ENCODE results near the gene SMAD2. TPM values are rescaled to one million over a fixed set of nuclear protein-coding genes. Genes with fewer than 3 reads are reported as not detected.

Gene SMAD2
- total RNA-seq, 1 experiment from 2014 or later: 129 TPM

DNA sequence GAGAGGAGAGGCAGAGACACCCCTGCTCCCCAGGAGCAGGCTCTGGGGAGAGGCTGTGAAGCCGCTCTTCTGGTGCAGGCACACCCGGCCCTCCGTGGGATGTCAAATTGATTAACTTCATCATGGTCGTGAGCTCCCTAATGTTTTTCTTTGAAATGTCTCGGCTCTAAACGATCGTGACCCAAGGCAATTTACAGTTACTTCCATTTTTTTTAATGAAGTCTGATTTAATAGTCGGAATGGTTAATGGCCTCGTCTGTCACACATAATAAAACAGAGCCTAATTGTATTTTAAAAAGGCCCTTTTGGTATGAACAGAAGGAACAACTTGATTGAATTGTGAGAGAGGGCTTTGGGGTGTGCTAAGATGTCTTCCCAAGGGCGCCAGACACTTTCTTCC, 130.2 kb downstream of the SMAD2 start:
- H3K27ac ChIP-seq (ENCODE audit: low read length): no peak overlapping the region
- H3K27me3 ChIP-seq (ENCODE audit: control insufficient read depth, insufficient read depth, low read length): no peaks in the 10 kb centered on the region
- intact Hi-C loops (cut with micrococcal nuclease; ENCODE audit: unreplicated experiment): no loop called here
- BruUV-seq (replicated peaks): no TSS peak
- POLR2A ChIA-PET: no interaction called here
- no peaks in the 10 kb centered on the region for H3K36me3 ChIP-seq (ENCODE audit: control insufficient read depth, insufficient read depth, low read length)
- no peak overlapping the region for H3K4me3 ChIP-seq (ENCODE audit: low read depth in 2 of 2, low read length in 2 of 2)
- ATAC-seq (no peak), DNase-seq (ENCODE audit: low read depth, low spot score) (no peak)
- in situ Hi-C loops (cut with HindIII; ENCODE audit: low pct_unique_long_range_greater_than_20kb, low sequenced_read_pairs): no loop called here
- CTCF ChIA-PET: no interaction called here
- H3K4me1 ChIP-seq (ENCODE audit: control insufficient read depth, insufficient read depth, low read length): no peaks in the 10 kb centered on the region
- no peak for TF ChIP-seq TCF7L2 (IDR thresholded peaks at IDR 0.05; ENCODE audit: low read depth, low read length)
- no peaks in the 10 kb centered on the region for H3K9me3 ChIP-seq (ENCODE audit: control insufficient read depth, insufficient read depth, low read depth, low read length)

GRCh38 chr18:47799376-47799775, 131.1 kb downstream of the SMAD2 start:
- TF ChIP-seq TCF7L2 (IDR thresholded peaks at IDR 0.05; ENCODE audit: low read depth, low read length) (no peak), POLR2AphosphoS5 (IDR thresholded peaks at IDR 0.05; ENCODE audit: low read depth, low read length) (no peak), CTCF (IDR thresholded peaks at IDR 0.05) (no peak), REST (IDR thresholded peaks at IDR 0.05; ENCODE audit: insufficient read depth in 1 of 2, low read depth in 2 of 2, low read length in 1 of 2) (no peak), SIN3A (IDR thresholded peaks at IDR 0.05; ENCODE audit: borderline replicate concordance, insufficient read depth, low read depth, low read length) (no peak)
- Histone ChIP-seq H3K27me3 (ENCODE audit: control insufficient read depth, insufficient read depth, low read length) (no peaks in the 10 kb centered on the region), H3K27ac (ENCODE audit: low read length) (no peak overlapping the region), H3K4me3 (ENCODE audit: low read depth in 2 of 2, low read length in 2 of 2) (no peak overlapping the region), H3K4me1 (ENCODE audit: control insufficient read depth, insufficient read depth, low read length) (no peaks in the 10 kb centered on the region), H3K36me3 (ENCODE audit: control insufficient read depth, insufficient read depth, low read length) (no peaks in the 10 kb centered on the region), H3K9me3 (ENCODE audit: control insufficient read depth, insufficient read depth, low read depth, low read length) (no peaks in the 10 kb centered on the region)
- no TSS peak for BruUV-seq (replicated peaks)
- POLR2A ChIA-PET: no interaction called here
- ATAC-seq (no peak), DNase-seq (ENCODE audit: low read depth, low spot score) (no peak)
- CTCF ChIA-PET: no interaction called here
- intact Hi-C loops (cut with micrococcal nuclease; ENCODE audit: unreplicated experiment) (no loop called here), in situ Hi-C loops (cut with HindIII; ENCODE audit: low pct_unique_long_range_greater_than_20kb, low sequenced_read_pairs) (no loop called here)

DNA sequence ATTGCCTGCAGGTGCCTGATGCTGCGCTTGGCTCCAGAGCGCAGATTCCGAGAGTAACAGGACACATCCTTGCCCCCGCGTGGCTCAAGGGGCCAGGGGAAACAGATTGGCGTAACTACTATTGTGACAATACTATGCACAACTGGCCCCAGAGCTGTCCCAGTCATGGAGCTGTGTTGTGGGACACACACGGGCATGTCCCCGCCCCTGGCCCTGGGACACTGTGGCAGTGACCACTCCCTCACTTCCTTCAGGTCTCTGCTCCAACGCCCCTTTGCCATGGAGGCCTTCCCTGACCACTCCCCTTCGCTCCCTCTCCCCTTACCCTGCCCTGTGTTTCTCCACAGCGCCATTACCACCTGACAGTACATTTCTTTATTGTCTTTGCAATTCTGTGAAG, 132.1 kb downstream of the SMAD2 start:
- ATAC-seq: no peak
- Histone ChIP-seq H3K27me3 (ENCODE audit: control insufficient read depth, insufficient read depth, low read length) (no peaks in the 10 kb centered on the region), H3K4me3 (ENCODE audit: low read depth in 2 of 2, low read length in 2 of 2) (no peak overlapping the region), H3K9me3 (ENCODE audit: control insufficient read depth, insufficient read depth, low read depth, low read length) (no peaks in the 10 kb centered on the region), H3K4me1 (ENCODE audit: control insufficient read depth, insufficient read depth, low read length) (no peaks in the 10 kb centered on the region), H3K36me3 (ENCODE audit: control insufficient read depth, insufficient read depth, low read length) (no peaks in the 10 kb centered on the region), H3K27ac (ENCODE audit: low read length) (no peak overlapping the region)
- TF ChIP-seq SIN3A (IDR thresholded peaks at IDR 0.05; ENCODE audit: borderline replicate concordance, insufficient read depth, low read depth, low read length): no peak
- no peak for TF ChIP-seq CTCF (IDR thresholded peaks at IDR 0.05)
- TF ChIP-seq REST (IDR thresholded peaks at IDR 0.05; ENCODE audit: insufficient read depth in 1 of 2, low read depth in 2 of 2, low read length in 1 of 2): no peak
- TF ChIP-seq TCF7L2 (IDR thresholded peaks at IDR 0.05; ENCODE audit: low read depth, low read length): no peak
- TF ChIP-seq POLR2AphosphoS5 (IDR thresholded peaks at IDR 0.05; ENCODE audit: low read depth, low read length): no peak
- CTCF ChIA-PET: no interaction called here
- intact Hi-C loops (cut with micrococcal nuclease; ENCODE audit: unreplicated experiment): no loop called here
- in situ Hi-C loops (cut with HindIII; ENCODE audit: low pct_unique_long_range_greater_than_20kb, low sequenced_read_pairs): no loop called here
- DNase-seq (ENCODE audit: low read depth, low spot score): no peak
- BruUV-seq (replicated peaks): no TSS peak
- POLR2A ChIA-PET: no interaction called here
